Vagina (tissue), 2 donors: ENCODE results near the gene MEF2C. TPM values are rescaled to one million over a fixed set of nuclear protein-coding genes. Genes with fewer than 3 reads are reported as not detected.

ENCODE experiments used
- DNase-seq, 2 donors: peaks; one replicate each; pipeline ENCODE4 v3.0.0-alpha.2; 2017; ENCODE audit errors: extremely low spot score in 2 of 2
- H3K27ac ChIP-seq: fragments of 200-600 bp; sonication (generic); one replicate; pipeline ENCODE4 v1.5.1; 2019
- H3K27me3 ChIP-seq: fragments of 200-600 bp; sonication (generic); one replicate; pipeline ENCODE4 v1.5.1; 2019
- H3K36me3 ChIP-seq, 2 donors: fragments of 200-600 bp; sonication (generic); one replicate each; pipeline ENCODE4 v1.5.1; 2017 to 2019
- H3K4me1 ChIP-seq: fragments of 200-600 bp; sonication (generic); one replicate; pipeline ENCODE4 v1.5.1; 2019
- H3K4me3 ChIP-seq, 2 donors: fragments of 200-600 bp; sonication (generic); 1 replicate in 1 of 2; 2 replicates in 1 of 2; pipeline ENCODE4 v1.5.1; 2016 to 2019
- H3K9me3 ChIP-seq: fragments of 200-600 bp; sonication (generic); one replicate; pipeline ENCODE4 v1.5.1; 2019
- CTCF ChIP-seq, 3 experiments: fragments of 450-650 bp in 2 of 3; fragments of 200-600 bp in 1 of 3; sonication (generic) in 1 of 3; IDR thresholded peaks; one replicate each; pipeline ENCODE4 v1.5.1; 2017 to 2019; ENCODE audit warnings: antibody characterized with exemption in 3 of 3, mild to moderate bottlenecking in 2 of 3, moderate library complexity in 2 of 3
- POLR2A ChIP-seq, 2 donors: fragments of 450-650 bp; IDR thresholded peaks; one replicate each; pipeline ENCODE4 v1.6.1; 2017; ENCODE audit warnings: antibody characterized with exemption in 2 of 2, mild to moderate bottlenecking in 2 of 2, moderate library complexity in 2 of 2
- POLR2AphosphoS5 ChIP-seq, 2 donors: sonication (generic); formaldehyde crosslinking; IDR thresholded peaks; one replicate each; pipeline ENCODE4 v1.9.0; 2017; ENCODE audit warnings: antibody characterized with exemption in 2 of 2, mild to moderate bottlenecking in 2 of 2, low read depth in 1 of 2; ENCODE audit not compliant: insufficient read depth in 1 of 2
- intact Hi-C: fragments of 100-400 bp; cut with DNase I; formaldehyde crosslinking; loops from one replicate; pipeline ENCODE4 v1.15.1; 2023
- total RNA-seq: library from RNA; depleted of rRNA; stranded (reverse); fragments of >200 nt; gene quantifications from one replicate; pipeline ENCODE4 v1.2.3, GENCODE V29; 2016

MEF2C gene
- total RNA-seq, 1 donor from 2014 or later = 22.3 TPM

- no peak for TF ChIP-seq POLR2A (IDR thresholded peaks at IDR 0.05)
- no peak for TF ChIP-seq POLR2AphosphoS5 (IDR thresholded peaks at IDR 0.05; ENCODE audit: insufficient read depth in 1 of 2, low read depth in 1 of 2)
- no peak for TF ChIP-seq CTCF (IDR thresholded peaks at IDR 0.05)
- no peak overlapping the region for H3K27ac ChIP-seq
- DNase-seq = no peak
Measured at GRCh38 chr5:88873447-88873846, 9.5 kb downstream of the MEF2C start.

GRCh38 chr5:88872971-88873370 lies 10.0 kb downstream of the MEF2C start:
- H3K9me3 ChIP-seq = no peaks in the 10 kb centered on the region
- DNase-seq = no peak
- H3K4me1 ChIP-seq = no peaks in the 10 kb centered on the region
- H3K27me3 ChIP-seq = no peaks in the 10 kb centered on the region
- H3K4me3 ChIP-seq = no peak overlapping the region
- TF ChIP-seq CTCF (IDR thresholded peaks at IDR 0.05) = no peak
- no peak for TF ChIP-seq POLR2A (IDR thresholded peaks at IDR 0.05)
- TF ChIP-seq POLR2AphosphoS5 (IDR thresholded peaks at IDR 0.05; ENCODE audit: insufficient read depth in 1 of 2, low read depth in 1 of 2) = no peak
- no peaks in the 10 kb centered on the region for H3K36me3 ChIP-seq
- no peak overlapping the region for H3K27ac ChIP-seq
- intact Hi-C loops = no loop called here

More at GRCh38 chr5:88873447-88873846, 9.5 kb downstream of the MEF2C start:
- H3K9me3 ChIP-seq = no peaks in the 10 kb centered on the region
- no peak overlapping the region for H3K4me3 ChIP-seq
- H3K27me3 ChIP-seq = no peaks in the 10 kb centered on the region
- intact Hi-C loops = no loop called here
- no peaks in the 10 kb centered on the region for H3K4me1 ChIP-seq
- H3K36me3 ChIP-seq = no peaks in the 10 kb centered on the region

GRCh38 chr5:88870285-88870684 lies 12.7 kb downstream of the MEF2C start:
- Histone ChIP-seq H3K9me3 (no peaks in the 10 kb centered on the region), H3K4me3 (no peak overlapping the region), H3K27me3 (no peaks in the 10 kb centered on the region), H3K4me1 (no peaks in the 10 kb centered on the region), H3K27ac (no peak overlapping the region), H3K36me3 (no peaks in the 10 kb centered on the region)
- TF ChIP-seq CTCF (IDR thresholded peaks at IDR 0.05) = no peak
- TF ChIP-seq POLR2A (IDR thresholded peaks at IDR 0.05) = no peak
- TF ChIP-seq POLR2AphosphoS5 (IDR thresholded peaks at IDR 0.05; ENCODE audit: insufficient read depth in 1 of 2, low read depth in 1 of 2) = no peak
- intact Hi-C loops = no loop called here
- DNase-seq = no peak

- Histone ChIP-seq H3K27me3 (no peaks in the 10 kb centered on the region), H3K4me3 (no peak overlapping the region), H3K9me3 (no peaks in the 10 kb centered on the region), H3K27ac (no peak overlapping the region), H3K36me3 (no peaks in the 10 kb centered on the region), H3K4me1 (no peaks in the 10 kb centered on the region)
- no peak for TF ChIP-seq CTCF (IDR thresholded peaks at IDR 0.05)
- TF ChIP-seq POLR2A (IDR thresholded peaks at IDR 0.05) = no peak
- TF ChIP-seq POLR2AphosphoS5 (IDR thresholded peaks at IDR 0.05; ENCODE audit: insufficient read depth in 1 of 2, low read depth in 1 of 2) = no peak
- intact Hi-C loops = no loop called here
- no peak for DNase-seq
Measured at GRCh38 chr5:88868468-88869068, 14.4 kb downstream of the MEF2C start.

- H3K9me3 ChIP-seq = no peaks in the 10 kb centered on the region
Measured at GRCh38 chr5:88867638-88868037, 15.3 kb downstream of the MEF2C start.

More at GRCh38 chr5:88867638-88868037, 15.3 kb downstream of the MEF2C start:
- no peaks in the 10 kb centered on the region for H3K36me3 ChIP-seq
- H3K4me3 ChIP-seq = no peak overlapping the region
- H3K27ac ChIP-seq = no peak overlapping the region
- DNase-seq = no peak
- no peak for TF ChIP-seq POLR2A (IDR thresholded peaks at IDR 0.05)
- no peak for TF ChIP-seq CTCF (IDR thresholded peaks at IDR 0.05)
- no peak for TF ChIP-seq POLR2AphosphoS5 (IDR thresholded peaks at IDR 0.05; ENCODE audit: insufficient read depth in 1 of 2, low read depth in 1 of 2)
- no peaks in the 10 kb centered on the region for H3K27me3 ChIP-seq
- intact Hi-C loops = no loop called here
- H3K4me1 ChIP-seq = no peaks in the 10 kb centered on the region
